Mononuclear cell (primary cell): Measurements from ENCODE around the gene MTF1. TPM values are rescaled to one million over a fixed set of nuclear protein-coding genes. Genes with fewer than 3 reads are reported as not detected.

Experiments
- H3K27me3 ChIP-seq: 2 replicates; pipeline ENCODE4 v1.6.0; 2011; ENCODE audit warnings: low read length, control low read depth; ENCODE audit not compliant: insufficient read depth
- H3K4me1 ChIP-seq: 2 replicates; pipeline ENCODE4 v1.5.1; 2011; ENCODE audit warnings: mild to moderate bottlenecking, low read length, control low read depth; ENCODE audit not compliant: insufficient read depth
- H3K4me3 ChIP-seq: 2 replicates; pipeline ENCODE4 v1.5.1; 2011; ENCODE audit warnings: mild to moderate bottlenecking, low read length, moderate library complexity
- H3K9me3 ChIP-seq: 2 replicates; pipeline ENCODE4 v1.5.1; 2011; ENCODE audit warnings: low read depth, mild to moderate bottlenecking, control low read depth, low read length
- total RNA-seq: library from RNA; depleted of rRNA; stranded (reverse); fragments of >200 nt; gene quantifications from one replicate; pipeline ENCODE4 v1.2.3, GENCODE V29; 2012

The MTF1 gene
- total RNA-seq, 1 donor, result 8.2 TPM

- Histone ChIP-seq H3K27me3 (no peaks in the 10 kb centered on the region), H3K4me1 (peaks cover 100% of the 10 kb centered on the region), H3K9me3 (no peaks in the 10 kb centered on the region), H3K4me3 (no peak overlapping the region)
Observed at GRCh38 chr1:37851782-37852210, 7.6 kb downstream of the MTF1 start.

- Histone ChIP-seq H3K27me3 (no peaks in the 10 kb centered on the region), H3K4me3 (no peak overlapping the region), H3K9me3 (no peaks in the 10 kb centered on the region), H3K4me1 (peaks cover 100% of the 10 kb centered on the region)
Observed at GRCh38 chr1:37851262-37851661, 8.1 kb downstream of the MTF1 start.

- H3K4me1 ChIP-seq, result peaks cover 99% of the 10 kb centered on the region
- no peaks in the 10 kb centered on the region for H3K27me3 ChIP-seq
- H3K9me3 ChIP-seq, result no peaks in the 10 kb centered on the region
- no peak overlapping the region for H3K4me3 ChIP-seq
Observed at GRCh38 chr1:37850352-37850955, 8.9 kb downstream of the MTF1 start.

- no peak overlapping the region for H3K4me3 ChIP-seq
- peaks cover 99% of the 10 kb centered on the region for H3K4me1 ChIP-seq
- no peaks in the 10 kb centered on the region for H3K9me3 ChIP-seq
- no peaks in the 10 kb centered on the region for H3K27me3 ChIP-seq
Observed at GRCh38 chr1:37849480-37849879, 9.9 kb downstream of the MTF1 start.

DNA sequence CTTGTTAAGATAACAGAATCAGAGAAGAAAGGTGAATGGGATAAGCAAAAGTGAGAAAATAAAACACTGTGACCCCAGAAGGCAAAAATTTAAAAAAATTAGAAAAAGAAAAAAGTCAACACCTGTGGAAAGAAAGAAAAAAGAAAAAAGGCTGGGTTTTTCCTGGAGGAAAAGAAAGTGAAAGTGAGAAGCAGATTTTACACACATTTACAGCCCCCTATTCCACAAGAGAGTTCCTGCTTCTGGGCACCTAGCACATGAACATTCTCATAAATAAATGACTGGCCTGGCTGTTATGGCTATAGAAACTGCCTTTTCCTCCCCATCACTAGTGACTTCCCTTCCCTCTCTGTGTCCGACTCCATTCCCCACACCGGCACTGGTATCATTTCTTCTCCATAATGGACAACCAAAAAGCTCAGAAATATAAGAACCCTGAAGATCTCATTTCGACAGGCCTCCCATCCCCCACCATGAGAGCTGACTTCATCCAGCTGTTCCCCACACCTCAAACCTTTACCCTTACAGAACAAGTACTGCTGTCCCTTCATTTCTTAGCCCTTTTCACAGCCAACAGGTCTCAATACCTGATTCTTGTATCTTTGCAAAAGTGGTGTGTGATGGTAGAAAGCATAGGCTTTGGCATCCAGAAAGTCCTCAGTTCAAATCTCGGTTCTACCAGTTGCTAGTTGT lies 12.6 kb downstream of the MTF1 start:
- Histone ChIP-seq H3K27me3 (no peaks in the 10 kb centered on the region), H3K9me3 (no peaks in the 10 kb centered on the region), H3K4me1 (peaks cover 91% of the 10 kb centered on the region), H3K4me3 (no peak overlapping the region)

- no peak overlapping the region for H3K4me3 ChIP-seq
- H3K9me3 ChIP-seq, result no peaks in the 10 kb centered on the region
- peaks cover 83% of the 10 kb centered on the region for H3K4me1 ChIP-seq
- H3K27me3 ChIP-seq, result no peaks in the 10 kb centered on the region
Observed at GRCh38 chr1:37845786-37846185, 13.6 kb downstream of the MTF1 start.

DNA sequence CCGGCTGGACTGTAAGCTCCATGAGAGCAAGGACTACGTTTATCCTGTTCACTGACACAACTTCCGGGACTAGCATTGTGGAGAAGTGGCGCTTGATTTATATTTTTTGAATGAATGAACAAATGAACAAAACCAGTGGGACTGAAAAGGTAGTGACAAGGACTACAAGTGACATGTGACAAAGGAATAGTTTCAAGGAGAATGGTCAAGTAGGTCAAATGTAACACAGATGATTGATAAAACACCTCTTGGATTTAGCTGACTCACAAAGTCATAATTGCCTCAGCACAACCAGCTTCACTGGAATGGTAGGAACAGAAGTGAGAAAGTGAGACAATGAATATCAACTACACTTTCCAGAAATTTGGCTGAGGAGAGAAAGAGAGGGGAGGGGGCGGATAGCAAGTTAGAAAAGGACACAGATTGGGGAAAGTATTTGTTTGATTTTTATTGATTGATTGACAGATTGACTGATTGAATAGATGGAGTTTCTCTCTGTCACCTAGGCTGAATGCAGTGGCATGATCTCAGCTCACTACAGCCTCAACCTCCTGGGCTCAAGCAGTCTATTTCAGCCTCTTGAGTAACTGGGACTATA lies 14.2 kb downstream of the MTF1 start:
- H3K27me3 ChIP-seq, result no peaks in the 10 kb centered on the region
- no peaks in the 10 kb centered on the region for H3K9me3 ChIP-seq
- H3K4me3 ChIP-seq, result no peak overlapping the region
- peaks cover 77% of the 10 kb centered on the region for H3K4me1 ChIP-seq

DNA sequence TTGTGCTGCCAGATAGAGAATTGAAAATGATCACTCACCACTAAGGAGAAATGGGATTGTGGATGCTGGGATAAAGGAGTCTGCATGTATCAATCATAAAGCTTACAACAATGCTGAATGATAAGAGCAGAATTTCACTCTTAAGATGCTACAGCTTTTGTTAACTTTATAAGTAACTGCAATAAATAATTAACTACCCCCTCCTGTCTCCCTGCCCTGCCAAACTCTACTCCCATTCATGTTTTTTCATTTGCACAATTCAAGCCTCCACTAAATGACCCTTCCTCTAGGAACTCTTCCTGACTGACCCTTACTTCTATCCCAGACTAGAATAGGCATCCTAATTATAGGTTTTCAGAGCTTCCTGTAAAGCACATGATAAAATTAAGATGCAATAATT lies 14.9 kb downstream of the MTF1 start:
- Histone ChIP-seq H3K9me3 (no peaks in the 10 kb centered on the region), H3K27me3 (no peaks in the 10 kb centered on the region), H3K4me1 (peaks cover 71% of the 10 kb centered on the region), H3K4me3 (no peak overlapping the region)

DNA sequence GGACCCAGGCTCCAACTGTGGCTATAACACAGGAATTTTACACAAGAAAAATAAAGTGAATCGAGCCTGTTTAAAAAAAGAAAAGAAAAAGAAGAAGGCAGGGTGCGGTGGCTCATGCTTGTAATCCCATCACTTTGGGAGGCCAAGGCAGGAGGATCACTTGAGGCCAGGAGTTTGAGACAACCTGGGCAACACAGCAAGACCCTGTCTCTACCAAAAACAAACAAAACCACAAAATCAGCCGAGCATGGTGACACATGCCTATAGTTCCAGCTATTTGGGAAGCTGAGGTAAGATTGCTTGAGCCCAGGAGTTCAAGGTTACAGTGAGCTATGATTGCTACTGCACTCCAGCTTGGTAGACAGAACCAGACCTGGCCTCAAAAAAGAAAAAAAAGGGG lies 17.7 kb downstream of the MTF1 start:
- Histone ChIP-seq H3K4me3 (no peak overlapping the region), H3K4me1 (peaks cover 42% of the 10 kb centered on the region), H3K27me3 (no peaks in the 10 kb centered on the region), H3K9me3 (no peaks in the 10 kb centered on the region)

DNA sequence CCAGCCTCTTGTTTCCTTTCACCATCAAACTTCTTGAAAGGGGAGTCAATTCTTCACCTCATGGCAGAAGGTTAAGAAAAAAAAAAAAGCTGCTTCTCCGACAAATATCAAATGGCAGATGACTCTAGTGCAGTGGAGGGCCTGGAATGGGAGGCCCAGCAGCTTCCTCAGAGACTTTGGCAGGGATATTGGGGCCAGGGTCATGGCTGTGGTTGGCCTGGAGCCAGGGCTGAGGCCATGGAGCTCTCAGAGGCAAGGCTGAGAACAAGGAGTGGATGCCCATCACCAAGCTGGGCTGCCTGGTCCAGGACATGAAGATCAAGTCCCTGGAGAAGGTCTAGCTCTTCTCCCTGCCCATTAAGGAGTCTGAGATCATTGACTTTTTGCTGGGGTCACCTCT lies 18.7 kb downstream of the MTF1 start:
- no peaks in the 10 kb centered on the region for H3K27me3 ChIP-seq
- H3K9me3 ChIP-seq, result no peaks in the 10 kb centered on the region
- H3K4me1 ChIP-seq, result peaks cover 33% of the 10 kb centered on the region
- H3K4me3 ChIP-seq, result no peak overlapping the region

DNA sequence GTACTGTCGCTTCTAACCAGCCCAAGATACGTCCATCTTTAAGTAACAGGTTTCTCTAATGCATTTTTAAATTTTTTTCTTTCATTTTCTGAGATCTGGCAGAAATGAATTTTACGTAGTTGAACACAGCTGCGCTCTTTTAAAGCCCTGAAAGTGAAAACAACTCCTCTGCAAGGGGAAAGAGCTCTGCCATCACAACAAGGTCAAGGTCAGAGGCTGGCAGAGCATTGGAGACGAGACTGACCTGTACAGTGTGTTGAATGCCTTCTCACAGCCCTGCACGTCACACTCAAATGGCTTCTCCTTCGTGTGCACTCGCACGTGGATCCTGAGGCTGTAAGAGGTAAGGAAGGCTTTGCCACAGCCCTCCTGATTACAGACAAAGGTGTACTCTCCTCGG lies 19.7 kb downstream of the MTF1 start:
- H3K4me3 ChIP-seq, result no peak overlapping the region
- H3K27me3 ChIP-seq, result no peaks in the 10 kb centered on the region
- H3K4me1 ChIP-seq, result peaks cover 23% of the 10 kb centered on the region
- H3K9me3 ChIP-seq, result no peaks in the 10 kb centered on the region

DNA sequence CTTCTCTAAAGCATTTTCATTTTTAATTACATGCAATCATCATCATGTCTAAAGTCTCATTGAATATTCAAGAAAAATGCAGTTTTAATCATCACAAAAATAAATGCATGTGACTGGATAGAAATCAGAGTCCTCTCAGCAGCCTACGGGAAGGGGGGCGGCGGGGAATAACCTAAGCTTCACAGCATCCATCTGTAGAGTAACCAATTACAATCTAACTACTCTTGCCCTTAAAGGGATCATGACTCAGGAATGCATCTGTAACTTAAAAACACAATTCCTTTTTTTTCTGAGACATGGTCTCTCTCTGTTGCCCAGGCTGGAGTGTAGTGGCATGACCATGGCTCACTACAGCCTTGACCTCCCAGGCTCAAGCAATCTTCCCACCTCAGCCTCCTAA lies 22.6 kb downstream of the MTF1 start:
- Histone ChIP-seq H3K9me3 (no peaks in the 10 kb centered on the region), H3K4me3 (no peak overlapping the region), H3K27me3 (no peaks in the 10 kb centered on the region), H3K4me1 (peaks cover 3% of the 10 kb centered on the region)

- no peaks in the 10 kb centered on the region for H3K4me1 ChIP-seq
- no peaks in the 10 kb centered on the region for H3K27me3 ChIP-seq
- no peaks in the 10 kb centered on the region for H3K9me3 ChIP-seq
- no peak overlapping the region for H3K4me3 ChIP-seq
Observed at GRCh38 chr1:37831809-37832208, 27.6 kb downstream of the MTF1 start.

GRCh38 chr1:37831109-37831508 lies 28.3 kb downstream of the MTF1 start:
- Histone ChIP-seq H3K4me3 (no peak overlapping the region), H3K9me3 (no peaks in the 10 kb centered on the region), H3K4me1 (peaks cover 5% of the 10 kb centered on the region), H3K27me3 (no peaks in the 10 kb centered on the region)

DNA sequence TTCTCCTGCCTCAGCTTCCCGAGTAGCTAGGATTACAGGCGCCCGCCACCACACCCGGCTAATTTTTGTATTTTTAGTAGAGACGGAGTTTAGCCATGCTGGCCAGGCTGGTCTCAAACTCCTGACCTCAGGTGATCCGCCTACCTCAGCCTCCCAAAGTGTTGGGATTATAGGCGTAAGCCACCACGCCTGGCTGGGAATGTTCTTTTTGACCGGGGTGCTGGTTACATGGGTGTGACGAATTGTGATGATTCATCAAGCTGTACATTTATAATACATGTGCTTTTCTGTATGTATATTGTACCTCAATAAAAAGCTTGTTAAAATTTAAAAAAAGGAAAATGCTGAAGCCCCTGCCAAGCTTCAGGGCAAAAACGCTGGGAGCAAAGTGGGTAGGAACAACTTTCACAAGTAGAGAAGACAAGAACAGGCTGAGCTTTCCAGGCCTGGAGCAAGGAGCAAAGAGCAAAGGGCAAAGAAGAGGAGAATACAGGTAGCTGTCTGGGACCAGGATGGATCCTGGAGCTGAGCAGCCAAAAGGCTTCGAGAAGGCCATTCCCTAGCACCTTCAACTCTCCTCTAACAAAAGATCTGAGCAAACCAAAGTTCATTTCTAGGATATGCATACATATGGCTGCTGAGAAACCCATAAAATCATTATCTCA lies 30.9 kb downstream of the MTF1 start:
- no peaks in the 10 kb centered on the region for H3K9me3 ChIP-seq
- H3K4me1 ChIP-seq, result peaks cover 19% of the 10 kb centered on the region
- no peaks in the 10 kb centered on the region for H3K27me3 ChIP-seq
- no peak overlapping the region for H3K4me3 ChIP-seq
